Bronchial epithelial cell (primary cell): ENCODE results near the gene FAM149B1. TPM values are rescaled to one million over a fixed set of nuclear protein-coding genes. Genes with fewer than 3 reads are reported as not detected.

Experiments used
- DNase-seq: peaks from one replicate; pipeline ENCODE4 v3.0.0-alpha.2; 2010; ENCODE audit warnings: low read depth
- FAIRE-seq: peaks from 2 replicates; lab custom pipeline; 2011; peaks lifted over from hg19 to GRCh38; lab: Jason Lieb, UNC
- H3K27me3 ChIP-seq: 2 replicates; pipeline ENCODE4 v1.5.1; 2011; ENCODE audit warnings: low read length; ENCODE audit not compliant: control insufficient read depth, insufficient read depth
- H3K36me3 ChIP-seq: 2 replicates; pipeline ENCODE4 v1.5.1; 2011; ENCODE audit warnings: low read length; ENCODE audit not compliant: control insufficient read depth, insufficient read depth
- H3K4me3 ChIP-seq: 2 replicates; pipeline ENCODE4 v1.5.1; 2011; ENCODE audit warnings: mild to moderate bottlenecking, low read depth, low read length, control low read depth
- total RNA-seq: library from RNA; depleted of rRNA; stranded (reverse); fragments of >200 nt; gene quantifications from 2 replicates; pipeline ENCODE4 v1.2.1, GENCODE V29; 2014
- TF ChIP-seq, protein P1 (sequence below): IDR thresholded peaks from 2 replicates; pipeline ENCODE4 v1.5.1; 2011; ENCODE audit warnings: mild to moderate bottlenecking, moderate library complexity, low read length, control low read depth, inconsistent platforms; ENCODE audit not compliant: insufficient read depth, severe bottlenecking

Gene FAM149B1
- total RNA-seq, 1 donor from 2014 or later, result 17.6 TPM

GRCh38 chr10:73215749-73216148 is 47.8 kb downstream of the FAM149B1 start:
- H3K4me3 ChIP-seq, result no peak overlapping the region
- no peak for FAIRE-seq
- DNase-seq, result no peak
- peaks cover 4% of the 10 kb centered on the region for H3K36me3 ChIP-seq
- TF ChIP-seq, protein P1, sequence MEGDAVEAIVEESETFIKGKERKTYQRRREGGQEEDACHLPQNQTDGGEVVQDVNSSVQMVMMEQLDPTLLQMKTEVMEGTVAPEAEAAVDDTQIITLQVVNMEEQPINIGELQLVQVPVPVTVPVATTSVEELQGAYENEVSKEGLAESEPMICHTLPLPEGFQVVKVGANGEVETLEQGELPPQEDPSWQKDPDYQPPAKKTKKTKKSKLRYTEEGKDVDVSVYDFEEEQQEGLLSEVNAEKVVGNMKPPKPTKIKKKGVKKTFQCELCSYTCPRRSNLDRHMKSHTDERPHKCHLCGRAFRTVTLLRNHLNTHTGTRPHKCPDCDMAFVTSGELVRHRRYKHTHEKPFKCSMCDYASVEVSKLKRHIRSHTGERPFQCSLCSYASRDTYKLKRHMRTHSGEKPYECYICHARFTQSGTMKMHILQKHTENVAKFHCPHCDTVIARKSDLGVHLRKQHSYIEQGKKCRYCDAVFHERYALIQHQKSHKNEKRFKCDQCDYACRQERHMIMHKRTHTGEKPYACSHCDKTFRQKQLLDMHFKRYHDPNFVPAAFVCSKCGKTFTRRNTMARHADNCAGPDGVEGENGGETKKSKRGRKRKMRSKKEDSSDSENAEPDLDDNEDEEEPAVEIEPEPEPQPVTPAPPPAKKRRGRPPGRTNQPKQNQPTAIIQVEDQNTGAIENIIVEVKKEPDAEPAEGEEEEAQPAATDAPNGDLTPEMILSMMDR, result no peak
- H3K27me3 ChIP-seq, result no peaks in the 10 kb centered on the region

- Histone ChIP-seq H3K4me3 (no peak overlapping the region), H3K36me3 (peaks cover 2% of the 10 kb centered on the region), H3K27me3 (no peaks in the 10 kb centered on the region)
- peak; percentile 32 for FAIRE-seq
- DNase-seq, result peak; percentile 7
- TF ChIP-seq, protein P1, result no peak
These were observed 49.7 kb downstream of the FAM149B1 start for GRCh38 chr10:73217628-73218027.

DNA sequence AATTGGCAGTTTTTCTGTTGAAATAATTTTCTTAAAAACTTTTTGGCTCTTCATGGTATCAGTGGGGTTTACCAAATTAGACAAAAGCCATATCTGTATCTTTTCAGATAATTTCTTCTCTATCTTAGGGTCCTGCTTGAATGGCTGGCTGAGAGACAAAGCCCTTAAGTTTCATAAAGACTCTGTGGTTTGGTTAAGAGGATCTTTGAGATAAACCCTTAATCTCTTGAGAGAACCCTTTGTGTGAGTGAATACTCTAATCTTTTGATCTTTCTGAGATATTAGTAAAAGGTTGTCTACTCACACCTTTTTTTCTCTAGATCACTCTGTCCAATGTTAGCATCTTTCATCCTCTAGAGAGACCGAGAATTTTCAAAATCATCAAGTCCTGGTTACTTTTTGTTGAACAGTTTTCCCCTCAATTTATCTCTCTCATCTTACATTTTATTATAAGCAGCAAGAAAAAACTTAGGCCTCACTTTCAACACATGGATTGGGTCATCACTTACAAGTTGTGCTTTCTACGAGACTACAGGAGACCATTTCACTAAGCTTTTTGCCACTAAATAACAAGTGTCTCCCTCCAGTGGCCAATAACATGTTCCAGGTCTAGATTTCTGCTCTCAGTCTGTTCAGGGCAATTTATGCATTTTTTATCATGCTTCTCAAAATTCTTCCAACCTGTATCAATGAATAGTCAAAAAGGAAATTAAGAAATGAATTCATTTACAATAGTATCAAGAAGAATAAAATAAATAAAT is 50.7 kb downstream of the FAM149B1 start:
- DNase-seq, result peak; percentile 26
- Histone ChIP-seq H3K4me3 (no peak overlapping the region), H3K36me3 (peaks cover 2% of the 10 kb centered on the region), H3K27me3 (no peaks in the 10 kb centered on the region)
- FAIRE-seq, result no peak
- TF ChIP-seq, protein P1, result peak; percentile 40

DNA sequence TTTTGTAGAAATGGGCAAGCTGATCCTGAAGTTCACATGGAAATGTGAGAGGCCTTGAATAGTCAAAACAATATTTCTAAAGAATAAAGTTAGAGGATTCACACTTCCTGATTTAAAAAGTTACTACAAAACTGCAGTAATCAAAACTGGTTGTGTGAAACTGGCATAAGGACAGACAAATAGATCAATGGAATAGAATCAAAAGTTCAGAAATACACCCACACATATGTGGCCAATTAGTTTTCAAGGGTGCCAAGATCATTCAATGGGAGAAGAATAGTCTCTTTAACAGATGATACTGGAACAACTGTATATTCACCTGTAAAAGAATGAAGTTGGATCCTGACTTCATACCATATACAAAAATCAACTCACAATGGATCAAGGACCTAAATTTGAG is 51.5 kb downstream of the FAM149B1 start:
- DNase-seq (no peak), FAIRE-seq (no peak)
- TF ChIP-seq, protein P1, result no peak
- peaks cover 2% of the 10 kb centered on the region for H3K36me3 ChIP-seq
- no peaks in the 10 kb centered on the region for H3K27me3 ChIP-seq
- no peak overlapping the region for H3K4me3 ChIP-seq

- Histone ChIP-seq H3K27me3 (no peaks in the 10 kb centered on the region), H3K36me3 (peaks cover 2% of the 10 kb centered on the region), H3K4me3 (no peak overlapping the region)
- FAIRE-seq (no peak), DNase-seq (no peak)
- TF ChIP-seq, protein P1, result no peak
These were observed 53.1 kb downstream of the FAM149B1 start for GRCh38 chr10:73220989-73221388.

DNA sequence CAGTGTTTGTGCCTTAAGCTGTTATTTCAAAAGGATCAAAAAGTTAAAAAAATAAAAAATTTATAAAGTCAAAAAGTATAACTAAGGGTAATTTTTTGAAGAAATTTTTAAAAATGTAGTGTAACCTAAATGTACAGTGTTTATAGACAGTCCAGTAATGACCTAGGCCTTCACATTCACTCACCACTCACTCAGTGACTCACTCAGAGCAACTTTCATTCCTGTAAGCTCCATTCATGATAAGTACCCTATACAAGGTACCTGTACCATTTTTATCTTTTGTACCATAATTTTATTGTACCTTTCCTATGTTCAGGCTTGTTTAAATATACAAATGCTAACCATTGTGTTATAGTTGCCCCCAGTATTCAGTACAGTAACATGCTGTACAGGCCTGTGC is 57.6 kb downstream of the FAM149B1 start:
- TF ChIP-seq, protein P1, result no peak
- Histone ChIP-seq H3K4me3 (no peak overlapping the region), H3K36me3 (no peaks in the 10 kb centered on the region), H3K27me3 (no peaks in the 10 kb centered on the region)
- FAIRE-seq (no peak), DNase-seq (peak; percentile 62)
